GM04504 (cell line): Measurements from ENCODE around the gene ACSS1.

Experiments
- DNase-seq: peaks from one replicate; pipeline ENCODE4 v3.0.0-alpha.2; 2012; ENCODE audit warnings: low read depth

Gene ACSS1

DNA sequence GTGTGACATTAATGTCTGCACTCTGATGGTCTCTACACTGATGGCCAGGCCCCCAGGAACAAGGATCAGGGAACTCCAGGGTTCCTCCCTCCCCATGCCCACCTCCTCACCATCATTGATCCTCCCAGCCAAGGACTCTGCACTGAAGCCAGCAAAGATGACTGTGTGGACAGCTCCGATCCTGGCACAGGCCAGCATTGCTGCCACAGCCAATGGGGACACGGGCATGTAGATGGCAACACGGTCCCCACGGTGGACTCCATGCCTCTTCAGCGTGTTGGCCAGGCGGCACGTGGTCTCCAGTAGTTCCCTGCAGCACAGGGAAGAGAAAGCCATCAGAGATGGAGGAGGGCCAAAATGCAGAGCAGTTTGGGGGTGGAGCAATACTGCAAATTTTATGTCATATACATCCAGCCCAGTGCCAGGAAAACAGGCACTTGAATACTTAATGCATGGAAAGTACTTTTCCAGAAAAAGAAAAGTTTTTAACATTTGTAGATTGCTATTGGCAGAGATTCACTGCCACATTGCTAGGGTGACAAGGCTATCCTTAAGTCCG lies 27.2 kb downstream of the ACSS1 start:
- no peak for DNase-seq

DNA sequence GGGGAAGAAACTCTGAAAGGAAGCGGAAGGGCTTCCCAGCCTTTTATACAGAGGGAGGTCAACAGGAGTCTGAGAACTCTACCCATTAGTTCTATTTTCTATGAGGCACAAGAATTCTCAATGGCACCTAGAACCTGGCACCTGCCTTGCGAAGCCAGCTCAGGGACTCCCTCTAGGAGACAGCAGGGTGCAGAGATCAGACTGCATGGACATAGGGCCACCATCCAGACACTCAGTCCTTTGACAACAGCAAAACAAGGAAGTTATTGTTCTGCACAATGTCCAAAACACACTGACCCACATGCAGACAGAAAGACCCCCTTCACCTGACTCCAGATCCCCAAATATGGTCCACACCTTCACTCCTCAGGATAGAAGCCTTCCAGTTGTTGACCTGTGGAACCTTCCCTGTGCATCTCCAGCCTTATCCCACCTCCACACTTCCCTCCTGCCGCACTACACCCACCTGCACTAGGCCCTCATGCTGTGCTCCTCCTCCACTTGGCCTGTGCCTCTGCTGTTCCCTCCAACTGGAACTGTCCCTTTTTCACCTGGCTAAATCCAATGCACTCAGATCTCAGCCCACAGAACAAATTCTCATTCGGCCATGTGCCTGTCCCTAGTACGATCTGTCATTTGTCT lies 27.8 kb downstream of the ACSS1 start:
- no peak for DNase-seq

DNA sequence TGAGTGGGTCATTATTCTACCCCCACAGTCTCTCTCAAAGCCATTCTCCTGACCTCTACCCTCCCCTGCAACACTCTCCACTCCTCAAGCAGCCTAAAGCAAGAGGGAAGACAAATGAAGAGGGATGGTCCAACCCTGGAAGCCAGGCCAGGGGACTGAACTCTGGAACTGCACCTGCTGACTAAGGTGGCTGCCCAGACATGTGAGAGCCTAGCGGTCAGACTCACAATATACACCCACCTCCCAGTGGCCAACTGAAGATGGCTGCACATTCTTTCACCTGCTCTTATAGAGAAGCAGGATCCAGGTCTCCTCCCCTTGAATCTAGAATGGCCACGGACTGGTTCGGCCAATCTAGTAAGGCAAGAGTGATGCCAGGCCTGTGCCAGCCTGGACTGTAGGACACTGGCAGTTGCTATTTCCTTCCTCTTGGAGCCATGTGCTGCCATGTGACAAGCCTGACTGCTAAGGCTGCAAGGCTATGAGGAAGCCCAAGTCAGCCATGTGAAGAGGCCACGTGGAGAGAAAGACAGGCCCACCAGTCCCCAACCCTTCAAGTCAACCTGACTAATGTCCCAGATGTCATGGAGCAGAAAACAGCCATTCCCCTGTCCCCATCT lies 31.8 kb downstream of the ACSS1 start:
- no peak for DNase-seq

DNA sequence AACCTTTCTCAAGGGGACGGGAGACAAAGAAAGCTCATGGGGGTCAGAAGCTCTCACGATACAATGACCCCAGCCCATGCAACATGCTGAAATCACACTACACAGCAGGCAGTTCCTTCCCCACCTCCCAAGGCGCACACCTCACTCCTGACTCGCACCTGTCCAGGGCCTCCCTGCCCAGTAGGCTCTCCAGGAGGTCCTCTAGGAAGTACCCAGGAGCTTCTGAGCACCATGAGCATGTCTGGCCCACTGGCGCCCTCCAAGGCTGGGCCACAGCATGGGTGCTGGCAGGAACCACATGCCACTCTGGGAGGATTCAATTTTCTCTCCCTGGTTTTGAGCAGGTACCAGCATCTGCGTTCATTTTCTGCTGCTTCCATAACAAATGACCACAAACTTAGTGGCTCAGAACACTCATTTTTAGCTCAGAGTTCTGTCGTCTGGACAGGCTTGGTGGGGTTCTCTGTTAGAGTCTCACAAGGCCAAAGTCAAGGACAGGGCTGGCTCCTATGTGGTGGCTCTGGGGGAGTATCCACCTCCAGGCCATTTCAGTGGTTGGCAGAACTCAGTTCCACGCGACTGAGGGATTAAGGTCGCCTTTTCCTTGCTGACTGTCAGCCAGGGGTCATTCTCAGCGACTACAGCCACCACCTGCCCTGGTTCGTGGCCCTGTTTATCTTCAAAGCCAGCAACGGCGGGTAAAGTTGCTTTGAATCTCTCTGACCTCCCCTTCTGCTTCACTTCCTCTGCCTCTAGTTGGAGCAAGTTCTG lies 32.7 kb downstream of the ACSS1 start:
- no peak for DNase-seq

DNA sequence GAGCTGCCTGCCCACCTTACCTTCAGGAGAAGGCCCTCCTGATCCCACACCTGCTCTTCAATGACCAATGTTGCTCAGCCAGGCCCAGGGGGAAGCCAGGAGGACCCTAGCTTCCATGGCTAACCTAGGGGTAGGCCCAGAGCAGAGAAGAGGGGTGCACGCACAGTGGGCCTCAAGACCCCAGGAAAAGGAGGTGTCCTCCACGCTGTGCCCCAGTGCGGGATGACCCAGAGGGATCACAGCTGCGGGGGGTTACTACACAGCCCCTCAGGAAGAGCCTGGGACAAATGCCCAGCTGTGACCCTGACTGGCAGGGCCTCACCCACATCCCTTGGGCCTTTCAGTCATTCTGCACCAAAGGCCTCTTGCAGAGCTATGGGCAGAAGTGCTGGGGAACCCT lies 33.8 kb downstream of the ACSS1 start:
- no peak for DNase-seq

DNA sequence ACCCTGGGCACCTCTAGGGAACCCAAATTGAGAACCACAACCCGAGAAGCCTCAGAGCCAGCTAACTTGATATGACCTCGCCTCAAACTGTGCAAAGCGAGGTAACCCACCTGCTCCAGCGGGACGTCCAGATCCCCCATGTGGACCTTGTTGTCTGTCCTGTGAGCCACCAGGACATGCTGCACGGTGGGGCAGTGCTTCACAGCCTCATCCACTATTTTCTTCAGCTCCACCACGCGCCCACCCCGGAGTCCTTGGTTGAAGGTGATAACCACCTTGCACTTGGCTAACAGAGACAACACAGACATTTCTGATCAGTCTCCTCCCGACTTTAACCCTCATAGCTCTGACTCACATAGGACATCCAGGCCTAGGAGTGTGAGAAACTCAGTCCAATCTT lies 34.6 kb downstream of the ACSS1 start:
- DNase-seq, result no peak

DNA sequence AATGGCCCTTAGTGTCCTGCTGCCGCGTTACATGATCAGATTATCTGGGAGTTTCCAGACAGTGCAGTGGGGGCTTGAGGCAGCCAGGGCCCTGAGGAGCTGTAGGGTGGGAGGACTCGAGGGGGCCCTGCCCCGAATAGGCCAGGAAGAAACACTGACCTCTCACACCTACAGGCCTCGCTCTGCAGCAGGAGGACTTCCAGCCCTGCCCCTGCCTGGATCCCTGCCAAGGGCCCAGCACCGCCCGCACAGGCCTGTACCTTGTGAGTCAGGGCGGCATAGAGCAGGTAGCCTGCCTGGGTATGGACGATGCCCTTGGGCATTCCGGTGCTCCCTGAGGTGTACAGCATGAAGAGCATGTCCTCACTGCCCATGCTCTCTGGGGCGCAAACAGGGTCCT lies 35.3 kb downstream of the ACSS1 start:
- no peak for DNase-seq

DNA sequence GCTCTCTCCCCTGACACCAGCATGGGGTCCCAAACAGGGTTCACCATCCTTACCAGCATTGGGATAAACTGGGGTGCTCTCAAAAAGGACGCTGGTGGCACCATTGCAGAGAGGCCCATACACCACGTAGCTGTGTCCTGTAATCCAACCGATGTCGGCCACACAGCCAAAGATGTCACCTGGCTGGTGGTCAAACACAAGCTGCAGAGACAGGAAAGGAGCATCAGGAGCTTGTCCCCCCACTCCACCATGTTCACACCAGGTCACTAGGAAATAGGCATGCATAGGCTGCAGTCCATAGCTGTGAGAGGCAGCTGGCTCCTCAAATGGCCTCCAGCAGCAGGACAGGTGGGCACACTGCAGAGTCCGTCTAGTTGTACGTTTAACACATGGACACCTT lies 36.6 kb downstream of the ACSS1 start:
- DNase-seq, result no peak

DNA sequence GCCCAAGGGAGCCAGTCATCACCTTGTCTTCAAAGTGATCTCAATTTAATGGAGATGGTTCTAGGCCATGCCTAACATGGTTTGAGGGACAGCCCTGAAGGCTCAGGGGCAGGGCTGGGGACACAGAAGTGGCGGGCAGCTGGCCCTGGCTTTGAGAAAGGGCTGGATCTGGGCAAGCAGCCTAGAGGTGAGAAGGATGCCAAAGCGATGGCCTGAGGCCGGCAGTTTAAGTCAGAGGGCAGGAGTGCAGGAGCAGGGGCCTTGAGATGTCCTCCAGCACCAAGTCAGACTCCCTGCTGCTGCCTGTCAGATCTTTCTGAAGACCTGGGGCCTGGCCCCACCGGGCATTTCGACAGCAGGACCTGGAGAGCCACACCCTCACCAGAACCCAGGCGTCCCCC lies 37.0 kb downstream of the ACSS1 start:
- no peak for DNase-seq

DNA sequence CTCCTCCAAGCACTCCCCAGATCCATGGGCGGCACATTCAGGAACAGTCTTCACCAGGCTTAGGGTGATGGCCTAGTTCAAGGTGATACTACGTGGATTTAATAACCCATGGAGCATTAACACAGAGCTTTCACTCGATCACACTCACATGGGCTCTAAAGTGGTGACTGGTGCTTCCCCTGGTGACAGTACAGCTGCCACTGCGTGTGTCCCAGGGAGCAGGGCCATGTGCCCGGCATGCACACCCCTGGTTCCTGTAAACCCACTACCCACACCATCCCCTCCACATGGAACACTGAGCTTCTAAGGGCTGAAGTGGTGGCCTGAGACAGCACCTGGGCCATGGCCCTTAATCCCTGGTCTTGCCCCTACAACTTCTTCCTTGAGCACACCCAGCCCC lies 37.6 kb downstream of the ACSS1 start:
- DNase-seq, result no peak

DNA sequence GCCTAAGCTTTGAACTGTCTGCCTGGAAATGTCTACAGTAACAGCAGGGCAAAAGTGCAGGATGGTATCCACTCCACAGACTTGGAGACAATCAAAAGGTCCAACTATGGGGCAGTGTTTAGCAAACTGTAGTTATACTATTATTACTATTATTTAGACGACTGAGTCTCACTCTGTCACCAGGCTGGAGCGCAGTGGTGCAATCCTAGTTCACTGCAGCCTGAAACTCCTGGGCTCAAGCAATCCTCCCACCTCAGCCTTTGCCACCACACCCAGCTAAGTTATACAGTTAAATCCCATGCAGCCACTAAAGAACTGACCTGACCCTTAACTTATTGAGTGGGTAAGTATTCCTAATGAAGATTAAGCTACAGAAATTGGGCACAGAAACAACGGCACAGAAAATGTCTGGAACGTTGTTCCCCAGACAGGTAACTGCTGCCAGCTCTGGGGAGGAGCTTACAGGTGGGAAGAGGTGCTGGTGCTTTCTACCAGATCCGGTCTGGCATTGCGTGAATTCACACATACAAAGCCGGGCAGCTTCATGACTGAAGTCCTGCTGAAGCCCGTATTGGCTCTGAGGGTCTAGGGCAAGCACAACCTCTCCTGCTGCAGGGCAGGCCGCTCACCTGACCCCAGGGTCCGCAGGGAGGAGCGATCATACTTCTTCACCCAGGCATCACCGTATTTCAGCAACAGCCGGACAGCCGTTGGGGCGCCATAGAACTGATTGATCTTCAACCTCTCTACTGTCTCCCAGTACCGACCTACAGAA lies 38.4 kb downstream of the ACSS1 start:
- DNase-seq, result no peak

DNA sequence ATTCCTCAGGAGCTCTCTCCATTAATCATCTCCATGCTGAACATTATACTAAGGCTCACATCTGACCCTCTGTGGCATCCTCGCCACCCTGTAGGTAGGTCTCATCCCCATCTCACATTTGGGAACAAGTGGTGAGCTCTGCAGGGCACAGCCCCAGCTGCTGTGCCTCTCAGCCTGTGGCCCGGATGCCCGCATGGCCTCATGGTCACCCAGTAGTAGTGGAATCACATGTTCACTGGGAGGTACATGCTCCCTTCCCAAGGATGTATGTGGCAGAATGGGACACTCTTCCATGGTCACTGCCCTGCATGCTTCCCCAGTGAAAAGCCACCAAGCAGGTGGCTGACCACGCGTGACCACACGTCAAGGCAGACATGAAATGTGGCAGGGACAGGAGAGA lies 39.1 kb downstream of the ACSS1 start:
- no peak for DNase-seq

DNA sequence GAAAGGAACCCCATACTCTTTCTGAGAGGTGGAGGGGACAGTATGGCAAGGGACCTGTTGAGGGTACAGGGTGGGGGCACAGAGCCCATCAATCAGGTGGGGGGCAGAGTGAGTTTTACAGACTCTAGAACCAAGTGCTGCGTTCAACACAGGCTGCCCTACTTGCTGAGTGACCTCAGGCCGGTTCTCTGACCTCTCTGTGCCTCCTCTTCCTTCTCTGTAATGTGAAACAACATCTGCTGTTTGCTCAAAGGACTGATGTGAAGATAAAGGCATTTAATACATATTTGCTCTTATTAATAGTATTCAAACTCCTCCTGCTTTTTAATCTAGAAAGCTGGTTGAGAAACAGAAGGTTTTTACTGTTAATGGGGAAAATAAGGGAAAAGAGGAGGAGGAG lies 39.5 kb downstream of the ACSS1 start:
- DNase-seq, result no peak

DNA sequence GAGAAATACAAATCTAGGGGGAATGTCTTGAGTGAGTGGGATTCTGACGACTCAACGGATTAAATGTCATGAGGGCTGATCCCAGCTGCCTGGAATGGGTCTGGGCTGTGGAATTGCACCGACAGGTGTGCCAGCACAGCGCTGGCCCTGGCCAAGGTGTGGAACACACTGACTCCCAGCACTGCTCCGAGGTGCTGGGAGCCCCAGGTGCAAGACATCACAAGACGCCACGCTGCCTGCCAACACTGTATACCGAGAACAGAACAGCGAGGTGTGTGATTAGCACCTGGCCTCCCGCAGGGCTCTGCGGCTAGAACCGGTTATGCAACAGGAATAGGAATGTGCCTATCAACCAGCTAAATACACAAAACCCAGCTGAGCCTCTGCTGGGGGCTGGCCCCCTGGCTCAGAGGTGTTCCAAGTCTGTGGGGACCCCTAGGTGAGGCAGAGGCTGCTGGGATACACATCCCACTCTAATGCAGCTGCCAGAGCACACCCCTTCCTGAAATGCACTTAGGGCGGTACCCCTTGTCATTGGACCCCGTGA lies 40.6 kb downstream of the ACSS1 start:
- DNase-seq, result no peak

DNA sequence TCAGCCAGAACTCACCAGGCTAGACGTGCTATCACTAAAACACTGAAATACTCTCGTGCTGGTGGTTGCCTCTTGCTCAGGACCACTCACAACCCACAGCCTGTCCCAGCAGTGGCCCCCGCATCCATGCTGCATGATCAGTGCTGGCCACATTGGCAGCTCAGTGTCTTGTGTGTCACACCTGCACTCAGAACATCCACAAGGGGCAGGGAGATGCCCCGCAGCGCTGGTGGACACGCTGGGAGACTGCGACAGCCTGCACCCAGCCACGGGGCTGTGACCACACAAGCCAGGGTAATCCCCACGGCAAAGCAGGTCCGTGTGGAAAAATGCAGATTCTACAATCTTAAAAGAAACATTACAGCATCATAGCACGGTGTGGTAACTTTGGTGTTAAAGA lies 41.5 kb downstream of the ACSS1 start:
- DNase-seq, result no peak

DNA sequence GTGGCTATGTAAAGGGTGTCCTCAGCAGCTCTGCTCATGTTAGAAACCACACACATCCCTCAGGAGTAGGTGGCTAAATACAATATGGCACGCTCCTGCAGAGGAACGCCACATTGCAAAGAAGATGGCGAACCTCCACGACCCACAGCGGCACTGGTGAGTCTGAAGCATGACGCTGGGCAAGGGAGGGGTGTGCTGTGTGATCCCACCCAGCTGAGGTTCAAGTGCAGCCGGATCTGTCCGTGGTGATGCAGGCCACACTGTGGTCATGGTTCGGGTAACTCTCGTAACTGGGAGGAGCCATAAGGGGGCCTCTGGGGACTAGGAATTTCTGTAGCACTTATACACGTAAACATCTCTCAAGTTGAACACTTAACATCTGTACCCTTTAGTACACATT lies 42.0 kb downstream of the ACSS1 start:
- no peak for DNase-seq

DNA sequence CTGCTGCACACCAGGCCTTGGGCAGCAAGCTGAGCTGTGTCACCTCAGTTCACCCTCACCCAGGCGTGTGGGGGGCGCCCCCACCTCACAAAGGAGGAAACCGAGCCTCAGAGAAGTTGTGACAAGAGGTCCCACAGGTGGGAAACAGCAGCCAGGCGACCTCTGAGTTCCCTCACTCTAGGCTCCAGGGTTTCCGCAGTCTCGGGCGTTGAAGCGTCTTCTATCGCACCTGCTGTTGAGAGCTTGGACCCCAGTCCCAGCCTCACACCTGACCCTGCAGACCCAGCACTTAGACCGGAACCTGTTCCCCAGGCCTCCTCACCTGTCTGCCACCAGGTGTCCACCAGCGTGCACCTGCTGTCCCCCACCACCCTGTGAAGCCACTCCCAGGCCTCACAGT lies 43.1 kb downstream of the ACSS1 start:
- DNase-seq, result no peak

DNA sequence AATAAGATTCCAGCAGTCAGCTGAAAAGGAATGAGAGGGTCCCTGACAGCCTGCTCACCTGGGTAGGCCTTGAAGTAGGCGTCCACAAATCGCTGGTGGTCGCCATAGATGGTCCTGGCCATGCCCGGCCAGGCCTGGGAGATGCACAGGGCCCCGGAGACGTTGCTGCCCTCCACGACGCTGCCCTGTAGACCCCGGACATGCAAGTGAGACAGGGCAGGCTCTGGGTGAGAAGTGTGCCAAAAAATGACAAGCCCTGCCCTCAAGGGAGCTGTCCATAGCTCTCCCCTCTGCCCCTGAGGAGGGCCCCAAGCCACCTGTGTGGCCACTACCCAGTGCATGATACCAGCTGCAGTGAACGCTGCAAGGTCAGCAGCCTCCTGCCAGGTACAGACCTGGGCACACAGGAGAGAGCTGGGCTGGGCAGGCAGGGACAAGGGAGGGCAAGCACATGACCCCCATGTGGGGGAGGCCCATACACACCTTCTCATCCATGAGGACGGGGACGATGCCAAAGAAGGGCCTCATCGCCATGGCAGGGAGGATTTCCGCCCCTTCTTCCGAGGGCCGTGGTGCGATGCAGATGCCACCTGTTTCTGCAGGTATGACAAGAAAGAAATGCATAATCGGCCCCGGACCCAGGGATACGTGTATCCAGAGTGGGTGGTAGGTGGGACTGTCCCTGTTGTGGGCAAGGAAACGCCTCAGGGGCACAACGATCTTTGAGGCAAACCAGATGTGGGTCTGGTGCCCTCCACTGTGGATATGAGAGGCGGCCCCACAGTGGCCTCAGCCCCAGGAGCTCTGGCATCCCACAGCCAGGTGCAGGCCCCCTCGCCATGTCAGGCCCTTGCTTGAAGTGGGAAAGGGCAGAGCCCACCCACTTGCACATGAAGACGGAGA lies 44.2 kb downstream of the ACSS1 start:
- DNase-seq, result no peak

DNA sequence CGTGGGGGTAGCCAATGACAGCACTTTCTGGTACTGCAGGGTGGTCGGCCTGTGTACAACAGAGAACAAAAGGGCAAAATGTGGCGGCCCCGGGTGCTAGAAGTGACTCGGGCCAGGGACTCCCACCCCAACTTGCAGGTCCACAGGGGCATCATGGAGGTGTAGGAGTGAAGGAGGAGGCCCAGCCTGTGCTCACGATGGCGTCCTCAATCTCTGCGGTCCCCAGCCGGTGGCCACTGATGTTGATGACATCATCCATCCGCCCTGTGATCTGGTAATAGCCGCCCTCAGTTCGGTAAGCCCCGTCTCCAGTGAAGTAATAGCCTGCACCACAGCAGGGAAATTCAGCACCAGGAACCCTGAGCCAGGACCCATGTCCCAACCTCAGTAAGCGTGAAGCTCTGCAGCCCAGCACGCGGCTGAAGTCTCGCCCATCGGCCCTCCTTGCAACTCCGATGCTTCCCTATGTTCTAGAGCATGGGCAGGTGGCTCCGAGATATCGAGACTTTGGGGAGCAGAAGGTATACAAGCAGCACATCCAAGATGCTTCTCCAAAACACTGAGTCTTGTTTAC lies 45.2 kb downstream of the ACSS1 start:
- no peak for DNase-seq

DNA sequence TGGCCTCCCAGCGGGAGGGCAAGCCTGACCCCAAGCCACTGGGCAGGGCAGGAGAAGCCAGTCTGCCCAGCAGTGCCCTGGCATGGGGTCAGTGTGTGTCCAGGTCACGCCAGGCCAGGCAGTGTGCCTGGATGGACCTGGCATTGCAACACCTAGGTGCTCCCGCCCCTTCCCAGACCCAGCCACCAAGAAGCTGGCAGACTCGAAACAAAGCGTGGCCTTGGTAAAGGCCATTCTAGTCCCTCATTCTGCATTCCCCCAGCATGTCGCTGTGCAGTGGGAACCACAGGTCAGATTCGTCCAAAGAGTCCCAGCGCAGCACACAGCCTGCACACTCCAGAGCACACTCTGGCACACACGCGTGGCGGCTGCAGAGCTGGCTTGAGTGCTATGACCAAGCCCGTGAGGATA lies 46.1 kb downstream of the ACSS1 start:
- DNase-seq, result no peak

DNA sequence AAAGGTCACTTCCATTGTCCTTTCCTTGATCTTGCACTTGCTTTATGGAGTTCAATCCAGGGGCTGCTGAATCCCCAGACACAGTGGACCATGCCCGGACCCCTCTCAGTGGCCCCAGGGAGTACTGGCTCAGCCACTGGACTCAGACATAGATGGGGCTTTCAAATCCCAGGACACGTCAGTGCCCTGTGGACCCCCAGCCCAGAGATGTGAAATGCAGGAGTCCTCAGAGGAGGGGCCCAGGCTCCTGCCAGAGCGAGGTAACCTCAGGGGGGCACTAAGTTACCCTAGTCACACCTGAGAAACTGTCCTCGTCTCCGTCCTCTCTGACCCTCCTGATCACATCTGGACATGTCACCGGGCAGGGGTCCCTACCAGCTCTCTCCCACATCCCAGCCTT lies 46.7 kb downstream of the ACSS1 start:
- no peak for DNase-seq
